CD4-positive, CD25-positive, alpha-beta regulatory T cell (primary cell): Measurements from ENCODE around the gene SLC35E2B. TPM values are rescaled to one million over a fixed set of nuclear protein-coding genes. Genes with fewer than 3 reads are reported as not detected.
"Not testable (repeated sequence)": the region's sequence is repeated elsewhere in the genome, so short reads cannot be mapped to it uniquely, and the experiment has no call there.

Experiments
- ATAC-seq, 2 donors: fragments of 150-1000 bp; cut with Tn5 transposase; one replicate each; pipeline ENCODE4 v1.10.0; 2021; ENCODE audit warnings: low read depth in 2 of 2, moderate number of reproducible peaks in 2 of 2, moderate library complexity in 1 of 2
- DNase-seq, 3 donors: peaks; one replicate each; pipeline versions ENCODE4 v3.0.0 to v3.0.0-alpha.2; 2012 to 2022; ENCODE audit warnings: mixed read lengths in 1 of 3
- H3K27ac ChIP-seq: one replicate; pipeline ENCODE4 v1.7.0; 2013; ENCODE audit warnings: mild to moderate bottlenecking, low read length; ENCODE audit not compliant: insufficient read depth, poor library complexity, severe bottlenecking
- H3K27me3 ChIP-seq: one replicate; pipeline ENCODE4 v1.7.0; 2013; ENCODE audit warnings: low read length; ENCODE audit not compliant: control insufficient read depth, insufficient read depth
- H3K36me3 ChIP-seq: one replicate; pipeline ENCODE4 v1.7.0; 2013; ENCODE audit warnings: mild to moderate bottlenecking, low read length, moderate library complexity; ENCODE audit not compliant: control insufficient read depth, insufficient read depth
- H3K4me1 ChIP-seq: 2 replicates; pipeline ENCODE4 v1.7.0; 2013; ENCODE audit warnings: mild to moderate bottlenecking, low read length; ENCODE audit not compliant: insufficient read depth, control insufficient read depth, poor library complexity, severe bottlenecking
- H3K4me3 ChIP-seq: one replicate; pipeline ENCODE4 v1.7.0; 2013; ENCODE audit warnings: low read depth, mild to moderate bottlenecking, low read length, moderate library complexity
- H3K9me3 ChIP-seq, 2 experiments: 1 replicate in 1 of 2; 2 replicates in 1 of 2; pipeline ENCODE4 v1.7.0; 2013; ENCODE audit warnings: low read length in 2 of 2, mild to moderate bottlenecking in 1 of 2, moderate library complexity in 1 of 2; ENCODE audit not compliant: control insufficient read depth in 2 of 2
- H3K27ac Mint-ChIP-seq, 3 donors: one replicate each; pipeline ENCODE4 v1.8.0; 2020 to 2022; ENCODE audit warnings: mild to moderate bottlenecking in 3 of 3, mixed read lengths in 3 of 3, moderate library complexity in 2 of 3
- H3K27me3 Mint-ChIP-seq: one replicate; pipeline ENCODE4 v1.8.0; 2022; ENCODE audit warnings: mild to moderate bottlenecking, mixed read lengths
- H3K36me3 Mint-ChIP-seq: one replicate; pipeline ENCODE4 v1.8.0; 2020; ENCODE audit warnings: mixed read lengths
- H3K4me1 Mint-ChIP-seq, 4 donors: one replicate each; pipeline ENCODE4 v1.8.0; 2020 to 2022; ENCODE audit warnings: mixed read lengths in 4 of 4, mild to moderate bottlenecking in 1 of 4
- H3K4me3 Mint-ChIP-seq, 4 donors: one replicate each; pipeline ENCODE4 v1.8.0; 2020 to 2022; ENCODE audit warnings: mild to moderate bottlenecking in 4 of 4, mixed read lengths in 4 of 4, moderate library complexity in 3 of 4
- H3K9me3 Mint-ChIP-seq, 7 donors: one replicate each; pipeline ENCODE4 v1.8.0; 2020 to 2022; ENCODE audit warnings: mixed read lengths in 7 of 7, mild to moderate bottlenecking in 3 of 7, moderate library complexity in 2 of 7
- polyA plus RNA-seq, 4 donors: library from polyadenylated mRNA; unstranded; fragments of 300-500 nt; fragmentation: Illumina TruSeq; gene quantifications; one replicate each; pipeline ENCODE4 v1.2.3, GENCODE V29; 2021
- total RNA-seq: library from RNA; stranded (reverse); gene quantifications from one replicate; pipeline ENCODE4 v1.2.3, GENCODE V29; 2022

SLC35E2B gene
- total and polyA plus RNA-seq, 5 donors from 2014 or later: 25.8 to 77.6 (median 31.7) TPM

GRCh38 chr1:1715109-1715883, 22.7 kb upstream of the SLC35E2B start:
- H3K27me3 ChIP-seq, H3K9me3 ChIP-seq, DNase-seq, H3K27ac Mint-ChIP-seq, H3K9me3 Mint-ChIP-seq, H3K27me3 Mint-ChIP-seq, H3K36me3 Mint-ChIP-seq, H3K4me1 ChIP-seq, H3K4me3 ChIP-seq, H3K27ac ChIP-seq, H3K4me1 Mint-ChIP-seq, ATAC-seq: not testable (repeated sequence)
- H3K4me3 Mint-ChIP-seq: peak overlapping the region in 1 of 4 donors; percentile 16
- peaks cover 26% of the 10 kb centered on the region for H3K36me3 ChIP-seq

- H3K27ac Mint-ChIP-seq, H3K9me3 ChIP-seq, H3K27me3 ChIP-seq, H3K4me3 Mint-ChIP-seq, H3K36me3 ChIP-seq, H3K27ac ChIP-seq, H3K4me1 Mint-ChIP-seq, H3K9me3 Mint-ChIP-seq, ATAC-seq, DNase-seq, H3K4me3 ChIP-seq, H3K36me3 Mint-ChIP-seq, H3K4me1 ChIP-seq, H3K27me3 Mint-ChIP-seq: not testable (repeated sequence)
Measured at GRCh38 chr1:1707897-1708296, 15.3 kb upstream of the SLC35E2B start.

- not testable (repeated sequence) for H3K4me1 Mint-ChIP-seq, H3K27ac Mint-ChIP-seq, H3K27me3 Mint-ChIP-seq, H3K9me3 Mint-ChIP-seq, H3K36me3 Mint-ChIP-seq, H3K36me3 ChIP-seq, H3K4me1 ChIP-seq, H3K4me3 ChIP-seq, H3K27ac ChIP-seq, ATAC-seq, DNase-seq, H3K27me3 ChIP-seq, H3K9me3 ChIP-seq, H3K4me3 Mint-ChIP-seq
Measured at GRCh38 chr1:1707241-1707640, 14.6 kb upstream of the SLC35E2B start.

- H3K27ac ChIP-seq, H3K36me3 ChIP-seq, DNase-seq, H3K36me3 Mint-ChIP-seq, H3K4me1 ChIP-seq, H3K27ac Mint-ChIP-seq, H3K4me3 Mint-ChIP-seq, ATAC-seq, H3K27me3 ChIP-seq, H3K4me3 ChIP-seq, H3K4me1 Mint-ChIP-seq, H3K9me3 ChIP-seq, H3K27me3 Mint-ChIP-seq, H3K9me3 Mint-ChIP-seq: not testable (repeated sequence)
Measured at GRCh38 chr1:1705623-1706022, 13.0 kb upstream of the SLC35E2B start.

GRCh38 chr1:1704284-1704957, 11.8 kb upstream of the SLC35E2B start:
- H3K27ac Mint-ChIP-seq, H3K27me3 Mint-ChIP-seq, H3K9me3 Mint-ChIP-seq, H3K9me3 ChIP-seq, H3K27me3 ChIP-seq, ATAC-seq, H3K4me3 Mint-ChIP-seq, H3K36me3 Mint-ChIP-seq, DNase-seq, H3K36me3 ChIP-seq, H3K4me1 Mint-ChIP-seq, H3K4me1 ChIP-seq, H3K27ac ChIP-seq, H3K4me3 ChIP-seq: not testable (repeated sequence)

GRCh38 chr1:1703796-1704195, 11.2 kb upstream of the SLC35E2B start:
- Histone ChIP-seq H3K4me1 (no peaks in the 10 kb centered on the region), H3K4me3 (no peak overlapping the region), H3K9me3 (no peaks in the 10 kb centered on the region), H3K27me3 (no peaks in the 10 kb centered on the region), H3K27ac (no peak overlapping the region), H3K36me3 (peaks cover 6% of the 10 kb centered on the region)
- H3K27me3 Mint-ChIP-seq: no peaks in the 10 kb centered on the region
- H3K4me1 Mint-ChIP-seq: no peaks in the 10 kb centered on the region
- no peak for ATAC-seq
- no peak overlapping the region for H3K4me3 Mint-ChIP-seq
- no peaks in the 10 kb centered on the region for H3K36me3 Mint-ChIP-seq
- no peaks in the 10 kb centered on the region for H3K9me3 Mint-ChIP-seq
- H3K27ac Mint-ChIP-seq: no peak overlapping the region
- DNase-seq: no peak

GRCh38 chr1:1702506-1702905, 9.9 kb upstream of the SLC35E2B start:
- not testable (repeated sequence) for H3K4me1 ChIP-seq, H3K4me3 ChIP-seq, H3K27ac Mint-ChIP-seq, H3K27me3 ChIP-seq, ATAC-seq, H3K4me1 Mint-ChIP-seq, H3K9me3 Mint-ChIP-seq, H3K4me3 Mint-ChIP-seq, H3K9me3 ChIP-seq, DNase-seq, H3K27ac ChIP-seq, H3K27me3 Mint-ChIP-seq, H3K36me3 ChIP-seq, H3K36me3 Mint-ChIP-seq

GRCh38 chr1:1700557-1700956, 8.0 kb upstream of the SLC35E2B start:
- not testable (repeated sequence) for H3K27me3 ChIP-seq, H3K36me3 ChIP-seq, H3K27me3 Mint-ChIP-seq, H3K27ac Mint-ChIP-seq, H3K4me1 Mint-ChIP-seq, H3K36me3 Mint-ChIP-seq, DNase-seq, H3K4me1 ChIP-seq, ATAC-seq, H3K4me3 ChIP-seq, H3K4me3 Mint-ChIP-seq, H3K9me3 ChIP-seq, H3K27ac ChIP-seq, H3K9me3 Mint-ChIP-seq
